Sciatic nerve (tissue), 2 donors: ENCODE results near the gene URB1. TPM values are rescaled to one million over a fixed set of nuclear protein-coding genes. Genes with fewer than 3 reads are reported as not detected.
"Not testable (repeated sequence)": the region's sequence is repeated elsewhere in the genome, so short reads cannot be mapped to it uniquely, and the experiment has no call there.

Source experiments
- ATAC-seq: fragments of 200-7000 bp; cut with Tn5 transposase; one replicate; pipeline ENCODE4 v1.9.1; 2020; ENCODE audit warnings: mild to moderate bottlenecking, moderate library complexity
- DNase-seq: peaks from one replicate; pipeline ENCODE4 v3.0.0-alpha.2; 2020; ENCODE audit warnings: low spot score
- intact Hi-C: fragments of 100-400 bp; cut with DNase I; formaldehyde crosslinking; loops from one replicate; pipeline ENCODE4 v1.14.2; 2022
- total RNA-seq: library from RNA; stranded (reverse); fragmentation: NEBNext Ultra II Directional; extraction: Animal tissue kit (Norgen Biotek cat#: 25700); gene quantifications from one replicate; pipeline ENCODE4 v1.2.1, GENCODE V29; 2021
- donor health status: DM: no; HTN: no; CAD: no.
- donor health status: DM: no; HTN: no; CAD: no.

The URB1 gene, protein sequence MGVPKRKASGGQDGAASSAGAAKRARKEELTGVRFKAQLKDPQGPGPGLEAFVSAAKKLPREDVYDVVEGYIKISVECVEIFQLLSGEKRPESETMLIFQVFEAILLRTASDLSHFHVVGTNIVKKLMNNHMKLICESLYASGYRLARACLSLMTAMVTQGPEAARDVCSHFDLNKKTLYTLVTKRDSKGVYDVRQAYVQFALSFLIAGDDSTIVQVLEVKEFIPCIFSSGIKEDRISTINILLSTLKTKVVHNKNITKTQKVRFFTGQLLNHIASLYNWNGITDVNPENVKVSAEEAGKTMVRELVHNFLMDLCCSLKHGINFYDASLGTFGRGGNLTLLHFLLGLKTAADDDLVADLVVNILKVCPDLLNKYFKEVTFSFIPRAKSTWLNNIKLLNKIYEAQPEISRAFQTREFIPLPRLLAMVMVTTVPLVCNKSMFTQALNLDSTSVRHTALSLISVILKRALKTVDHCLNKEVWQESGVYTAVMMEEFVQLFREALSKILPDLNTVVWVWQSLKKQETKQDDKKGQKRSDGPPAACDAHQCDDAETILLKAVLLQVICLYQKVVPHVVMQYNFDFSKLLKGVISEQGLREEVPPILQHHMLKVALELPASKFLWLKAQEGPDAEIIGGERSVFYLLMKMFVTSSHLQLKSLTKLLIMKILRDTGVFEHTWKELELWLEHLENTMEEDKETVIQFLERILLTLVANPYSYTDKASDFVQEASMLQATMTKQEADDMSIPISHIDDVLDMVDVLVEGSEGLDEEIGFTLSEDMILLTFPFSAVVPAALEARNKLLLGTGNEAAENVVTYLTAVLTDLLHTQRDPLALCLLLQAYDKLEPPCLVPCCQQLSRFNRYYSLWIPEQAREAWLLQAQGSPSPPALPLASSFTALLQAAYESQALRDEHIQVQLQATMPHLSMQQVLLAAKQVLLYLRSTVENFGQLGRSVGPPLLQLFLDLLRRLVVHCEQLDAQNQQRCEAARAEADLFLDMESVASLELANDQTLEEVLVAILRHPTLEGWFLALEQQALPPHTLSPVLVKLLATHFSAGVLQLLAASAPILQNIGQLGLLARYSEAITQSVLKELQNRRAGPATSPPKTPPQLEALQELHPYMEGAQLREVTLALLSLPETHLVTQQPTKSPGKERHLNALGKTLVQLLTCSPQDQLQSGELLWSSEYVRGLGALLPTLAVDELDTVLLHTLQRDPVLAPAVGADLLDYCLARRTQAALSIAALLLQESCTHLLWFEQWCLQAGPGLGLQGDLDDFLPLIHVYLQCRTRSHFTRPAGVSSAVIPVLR (N-terminal part only)
- 30.4 TPM for total RNA-seq

DNA sequence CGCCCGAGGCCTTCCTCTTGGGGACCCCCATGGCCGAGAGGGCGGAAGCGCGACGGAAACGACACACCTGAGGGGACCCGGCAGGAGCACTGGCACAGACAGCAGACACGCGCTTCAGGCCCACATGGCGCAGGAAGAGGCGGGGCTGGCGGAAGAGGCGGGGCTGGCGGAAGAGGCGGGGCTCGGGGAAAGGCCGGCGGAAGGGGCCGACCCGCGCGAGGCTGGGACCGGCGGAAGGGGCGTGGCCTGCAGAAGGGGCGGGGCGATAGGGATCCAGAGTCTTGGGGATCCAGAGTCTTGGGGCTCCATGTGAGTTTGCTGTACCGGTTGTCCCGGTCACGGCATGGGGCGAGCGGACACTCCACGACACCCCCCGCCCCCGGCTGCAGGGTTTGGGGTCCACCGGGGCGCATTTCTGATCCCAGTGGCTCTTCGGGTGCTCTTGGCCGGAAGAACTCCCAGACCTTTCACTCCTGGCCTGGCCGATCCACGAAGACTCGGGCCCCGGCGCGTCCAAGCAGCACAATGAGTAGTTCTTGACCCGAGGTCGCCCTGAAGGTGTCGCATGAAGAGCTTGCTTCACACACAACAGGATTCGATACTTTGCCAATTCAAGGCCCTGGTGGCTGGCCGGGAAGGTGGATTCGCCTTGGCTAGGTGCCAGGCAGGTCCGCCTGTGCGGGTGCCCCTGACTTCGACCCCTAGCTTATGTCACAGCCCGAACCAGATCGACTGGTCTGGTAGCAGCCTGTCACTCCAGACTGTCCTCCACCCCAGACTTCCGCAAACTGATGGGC lies at the start of gene URB1:
TSS of gene URB1 (minus strand) at position 133 of the 797 bp plus-strand sequence. CDS start at position 31, 102 bp downstream.
- intact Hi-C loops: no loop called here

DNA sequence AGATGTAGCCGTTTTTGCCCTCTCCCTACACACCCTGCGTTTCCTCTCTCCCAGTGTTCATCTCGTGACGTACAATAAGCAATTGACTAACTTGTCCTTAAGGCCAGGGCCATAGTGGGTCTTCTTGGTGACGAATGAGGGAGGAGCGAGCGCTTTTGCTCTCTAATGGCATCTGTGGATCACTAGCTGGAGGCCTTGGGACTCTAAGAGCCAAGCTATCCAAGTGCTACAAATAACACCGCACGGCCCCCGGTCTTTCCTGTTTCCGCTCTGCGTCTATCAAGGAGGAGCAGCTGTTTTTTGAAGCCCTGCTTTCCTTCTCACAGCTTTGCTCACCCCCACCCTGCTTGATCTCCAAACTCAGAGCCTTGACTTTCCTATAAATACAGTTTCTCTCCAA lies 44.9 kb upstream of the URB1 start:
- intact Hi-C loops: no loop called here
- no peak for DNase-seq
- ATAC-seq: no peak

More for the DNA sequence above, at the start of gene URB1:
- DNase-seq: peak; percentile 98
- ATAC-seq: peak; percentile 99

DNA sequence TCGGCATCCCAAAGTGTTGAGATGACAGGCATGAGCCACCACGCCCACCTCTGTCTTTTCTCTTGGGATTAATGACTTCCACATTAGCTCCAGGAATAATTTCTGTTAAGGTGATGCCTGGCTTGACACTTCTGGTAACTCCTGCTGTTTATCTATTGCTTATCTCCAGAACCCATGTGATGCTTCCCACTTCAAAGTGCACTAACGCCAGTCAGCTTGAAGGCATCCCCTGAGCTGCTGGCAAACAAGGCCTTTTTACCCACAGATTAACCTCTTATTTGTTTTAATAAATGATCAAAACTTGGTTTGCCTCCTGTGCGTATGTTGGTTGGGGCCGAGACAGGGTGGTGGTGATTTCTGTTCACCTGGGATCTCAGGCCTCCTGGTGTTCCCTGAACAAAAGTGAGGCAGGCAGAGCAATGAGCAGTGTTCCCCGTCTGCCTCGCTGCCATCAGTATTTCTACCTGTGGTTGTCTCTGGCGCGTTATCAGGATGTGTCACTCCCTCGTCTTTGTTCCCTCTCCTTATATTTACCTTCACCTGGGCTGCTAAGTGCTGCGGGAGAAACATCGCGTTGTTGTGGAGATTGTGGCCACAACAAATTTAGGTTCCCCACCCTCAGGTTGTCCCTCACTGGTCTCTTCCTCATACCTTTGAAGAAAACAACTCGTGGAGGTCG lies 40.3 kb upstream of the URB1 start:
- DNase-seq, ATAC-seq, intact Hi-C loops: not testable (repeated sequence)

DNA sequence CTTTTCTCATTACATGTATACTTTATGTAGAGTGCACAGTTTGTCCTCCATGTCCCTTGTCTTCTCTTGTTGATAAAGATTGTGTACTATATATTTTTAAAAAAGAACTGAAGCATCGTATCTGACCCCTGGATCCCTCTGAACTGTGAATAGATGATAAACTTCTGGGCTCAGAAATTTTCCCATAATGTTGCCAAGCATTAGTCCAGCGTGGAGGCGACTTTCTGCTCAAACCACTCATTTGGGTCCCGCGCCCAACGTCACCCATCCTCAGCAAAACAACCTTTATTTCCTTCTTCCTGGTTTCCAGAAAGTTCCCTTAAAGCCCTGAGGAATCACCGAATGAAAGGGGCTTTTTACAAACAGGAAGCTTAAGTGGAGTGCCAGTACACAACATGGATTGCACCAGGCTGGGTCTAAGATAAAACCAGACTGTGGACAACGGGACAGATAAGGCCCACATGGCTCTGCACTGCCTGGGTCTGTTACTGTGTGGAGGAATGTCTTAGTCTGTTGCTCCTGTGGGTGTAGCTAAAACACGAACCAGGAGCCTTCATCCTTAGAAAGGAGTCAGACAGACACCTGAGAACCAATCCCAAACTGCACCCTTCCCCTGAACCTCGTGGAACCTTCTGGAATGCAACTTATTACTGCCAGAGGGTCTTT lies 35.3 kb upstream of the URB1 start:
- intact Hi-C loops: no loop called here
- ATAC-seq (no peak), DNase-seq (no peak)

DNA sequence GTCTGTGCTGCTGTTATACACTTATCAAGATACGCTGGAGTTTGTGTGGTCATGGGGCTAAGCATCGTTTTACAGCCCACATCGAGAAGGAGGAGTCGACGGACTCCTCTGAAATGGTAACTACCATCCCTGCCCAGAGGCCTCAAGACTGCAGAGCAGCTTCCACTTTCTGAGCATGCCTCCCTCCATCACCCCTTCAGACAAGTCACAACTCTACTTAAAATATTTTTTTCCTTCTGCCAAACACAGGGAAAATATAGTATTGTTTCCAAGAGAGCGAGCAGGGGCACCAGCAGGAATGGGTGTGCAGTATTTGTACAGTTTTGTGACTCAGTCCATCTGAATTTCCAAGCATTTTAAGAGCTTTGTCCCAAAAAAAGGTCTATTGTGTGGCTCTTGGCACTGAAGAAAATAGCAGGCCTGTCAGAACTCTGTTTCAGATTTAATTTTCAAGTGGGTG lies 33.8 kb upstream of the URB1 start:
- ATAC-seq: peak; percentile 75
- no peak for DNase-seq
- intact Hi-C loops: no loop called here

DNA sequence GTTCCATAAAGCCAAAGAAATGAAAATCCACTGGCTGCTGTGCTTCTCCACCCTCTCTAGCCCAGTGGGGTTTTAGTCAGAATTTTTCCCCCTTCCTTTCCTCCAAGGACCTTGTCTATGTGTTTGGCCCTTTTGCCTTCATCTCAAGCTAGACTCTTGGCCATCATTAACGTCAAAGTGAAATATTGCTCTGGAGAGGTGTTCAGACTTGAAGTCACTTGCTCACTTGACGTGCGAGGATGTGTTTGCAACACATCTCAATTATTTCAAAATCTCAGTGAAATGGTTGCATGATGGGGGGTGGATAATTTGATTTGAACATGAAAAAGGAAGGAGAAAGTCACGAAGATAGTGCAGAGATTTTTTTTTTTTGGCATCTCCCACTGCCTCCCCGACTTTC lies 33.3 kb upstream of the URB1 start:
- ATAC-seq (no peak), DNase-seq (no peak)
- intact Hi-C loops: no loop called here

DNA sequence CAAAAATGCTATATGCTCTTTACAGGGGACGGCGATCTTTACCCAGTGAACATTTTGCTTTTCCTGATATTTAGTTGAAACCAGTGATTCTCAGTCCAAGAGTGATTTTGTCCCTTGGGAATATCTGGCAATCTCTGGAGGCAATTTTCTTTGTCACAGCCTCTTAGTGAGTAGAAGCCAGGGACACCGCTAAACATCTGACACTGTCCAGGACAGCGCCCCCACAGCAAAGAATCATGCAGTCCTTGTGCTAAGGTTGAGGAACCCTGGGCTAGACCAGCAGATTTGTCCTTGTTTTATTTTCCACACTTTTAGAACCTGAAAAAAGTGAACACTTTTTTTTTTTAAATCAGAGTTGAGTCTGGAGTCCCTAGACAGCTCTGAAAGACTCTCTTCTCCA lies 32.8 kb upstream of the URB1 start:
- no peak for DNase-seq
- ATAC-seq: peak; percentile 45
- intact Hi-C loops: no loop called here

DNA sequence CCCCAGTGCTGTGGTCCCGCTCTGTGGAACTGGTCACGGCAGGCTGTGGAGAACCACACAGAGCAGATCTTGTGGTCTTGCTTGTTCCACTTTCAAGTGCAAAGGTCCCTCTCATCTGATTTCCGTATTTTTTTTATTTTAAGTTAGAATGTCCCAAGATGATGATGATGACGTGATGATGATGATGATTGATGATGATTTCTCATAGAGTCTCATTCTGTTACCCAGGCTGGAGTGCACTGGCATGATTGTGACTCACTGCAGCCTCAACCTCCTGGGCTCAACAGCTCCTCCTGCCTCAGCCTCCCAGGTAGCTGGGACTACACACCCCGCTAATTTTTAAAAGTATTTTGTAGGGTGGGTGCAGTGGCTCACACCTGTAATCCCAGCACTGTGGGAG lies 31.9 kb upstream of the URB1 start:
- ATAC-seq (no peak), DNase-seq (no peak)
- intact Hi-C loops: no loop called here

DNA sequence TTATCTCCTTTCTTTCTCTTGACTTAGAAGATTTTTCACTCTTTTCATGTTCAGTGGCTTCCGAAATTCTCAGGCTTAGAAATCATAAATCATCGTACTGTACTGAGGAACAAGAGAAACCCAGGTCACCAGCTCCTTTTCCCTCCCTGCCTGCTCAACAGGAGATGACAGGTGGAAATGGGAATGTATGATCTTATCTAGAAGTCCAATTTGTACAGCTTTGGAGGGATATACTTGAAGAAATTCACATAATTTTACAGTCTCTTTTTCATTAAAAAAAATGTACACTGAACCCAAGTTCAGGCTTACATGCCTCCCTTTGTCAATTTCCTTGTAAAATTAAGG lies 31.4 kb upstream of the URB1 start:
- ATAC-seq (no peak), DNase-seq (no peak)
- intact Hi-C loops: no loop called here

DNA sequence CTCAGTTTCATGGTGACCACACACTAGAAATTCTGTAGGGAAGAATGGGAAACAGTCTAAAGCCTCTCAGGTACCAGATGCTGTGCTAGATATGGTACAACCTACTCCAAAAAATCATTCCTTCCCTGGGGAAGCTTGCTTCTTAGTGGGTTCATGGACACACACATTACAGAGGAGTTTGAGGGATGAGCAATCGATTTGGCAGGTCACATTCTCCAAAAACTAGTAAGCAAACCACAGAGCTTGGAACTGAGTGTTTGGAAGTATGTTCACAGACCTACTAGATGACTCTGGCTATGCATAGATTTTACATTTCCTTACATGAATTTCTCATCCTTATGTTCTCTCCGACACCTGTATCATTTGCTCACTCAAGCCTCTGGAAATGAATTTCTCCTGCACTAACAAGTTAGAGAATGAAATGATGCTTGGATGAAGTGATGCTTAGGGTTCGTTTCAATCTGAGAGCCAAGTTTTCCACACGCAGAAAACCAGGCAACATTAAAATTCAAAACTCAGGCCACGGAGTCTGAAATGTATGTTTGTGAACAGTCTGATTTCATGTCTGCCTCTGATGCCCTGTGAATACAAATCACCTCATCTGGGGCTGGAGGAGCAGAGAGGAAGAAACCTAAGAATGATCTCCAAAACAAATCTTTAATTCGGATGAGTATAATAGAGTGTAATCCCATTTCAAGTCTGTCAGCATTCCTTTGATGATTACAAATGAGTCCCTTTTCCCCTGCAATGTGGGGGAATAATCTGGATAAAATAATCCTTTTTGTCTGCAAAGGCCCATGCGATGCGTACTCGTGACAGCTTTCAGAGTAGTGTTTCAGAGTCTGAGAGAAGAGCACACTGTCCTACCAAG lies 30.7 kb upstream of the URB1 start:
- intact Hi-C loops: no loop called here
- ATAC-seq (no peak), DNase-seq (no peak)

DNA sequence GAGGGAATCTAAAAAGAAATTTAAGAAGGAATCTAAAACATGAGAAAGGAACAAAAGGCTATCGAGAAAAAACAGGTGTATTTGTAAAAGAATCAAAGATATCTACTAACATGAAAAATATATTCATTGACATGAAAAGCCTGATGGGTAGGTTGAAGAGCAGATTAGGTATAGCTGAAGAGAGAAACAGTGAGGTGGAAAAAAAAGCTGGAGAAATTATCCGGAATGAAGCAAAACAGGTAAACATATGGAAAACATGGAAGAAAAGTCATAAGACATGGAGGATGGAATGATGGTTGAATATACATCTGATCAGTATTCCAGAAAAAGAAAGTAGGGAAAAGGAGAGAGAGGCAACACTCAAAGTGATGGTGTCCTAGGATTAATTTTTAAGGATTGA lies 29.3 kb upstream of the URB1 start:
- no peak for DNase-seq
- intact Hi-C loops: no loop called here
- ATAC-seq: no peak

DNA sequence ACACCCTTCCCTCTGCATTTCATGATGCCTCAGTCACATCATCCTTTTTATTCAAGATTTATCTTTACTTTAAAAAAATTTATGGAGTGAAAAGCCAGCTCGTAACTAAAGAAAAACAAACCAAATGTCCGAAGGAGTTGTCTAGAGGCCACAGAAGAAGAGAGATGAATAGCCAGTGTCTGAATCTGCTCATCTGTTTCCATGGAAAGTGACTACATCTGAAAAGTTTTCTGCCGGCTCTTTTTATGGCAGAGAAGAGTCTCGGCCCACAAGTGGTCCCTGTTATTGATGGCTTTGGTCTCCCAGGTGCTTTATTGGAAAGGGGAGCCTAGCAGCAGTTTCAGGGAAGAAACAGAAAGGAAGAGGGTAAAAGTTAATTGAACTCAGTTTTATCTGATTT lies 25.3 kb upstream of the URB1 start:
- ATAC-seq (no peak), DNase-seq (no peak)
- intact Hi-C loops: no loop called here

DNA sequence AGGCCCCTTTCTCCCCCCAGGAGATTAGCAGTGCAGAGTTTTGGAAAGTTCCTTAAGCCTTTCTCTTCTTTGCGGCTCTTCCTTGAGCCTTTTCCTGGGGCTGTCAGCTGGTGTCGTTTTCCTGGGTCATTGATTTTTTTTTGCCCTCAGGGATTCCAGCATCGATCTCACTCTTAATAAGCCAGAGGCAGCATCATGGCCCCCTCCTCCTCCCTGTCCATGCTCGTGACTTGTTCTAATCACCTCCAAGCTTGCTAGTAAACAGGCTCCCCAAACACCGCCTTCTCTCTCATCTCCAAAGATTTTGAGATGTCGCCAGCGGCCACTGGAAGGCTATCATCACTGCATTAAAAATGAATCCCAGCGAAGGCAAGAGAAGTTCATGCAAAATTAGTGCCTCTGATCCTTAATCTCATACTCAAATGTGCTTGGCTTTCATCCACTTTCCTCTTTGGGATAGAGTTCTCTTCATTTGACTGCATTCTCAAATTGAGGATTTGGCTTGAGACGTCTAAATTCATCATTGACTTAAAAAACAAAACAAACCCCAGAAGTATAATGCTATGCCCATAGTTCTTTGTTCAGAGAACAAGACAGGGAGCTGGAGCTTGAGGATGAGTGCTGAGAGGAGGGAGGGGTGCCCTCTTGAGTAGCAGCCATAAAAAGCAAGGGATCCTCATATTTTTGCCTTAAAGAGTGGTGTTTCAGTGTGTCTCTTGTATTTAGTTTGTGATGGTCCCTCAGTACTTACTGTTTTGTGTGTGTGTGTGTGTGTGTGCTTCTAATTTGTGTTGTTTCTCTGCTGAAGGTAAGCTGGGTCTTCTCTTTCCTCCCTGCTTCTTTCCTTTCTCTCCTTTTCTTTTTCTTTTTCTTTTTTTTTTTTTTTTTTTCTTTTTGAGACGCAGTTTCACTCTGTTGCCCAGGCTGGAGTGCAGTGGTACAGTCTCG lies 22.9 kb upstream of the URB1 start:
- ATAC-seq (no peak), DNase-seq (no peak)
- intact Hi-C loops: no loop called here

DNA sequence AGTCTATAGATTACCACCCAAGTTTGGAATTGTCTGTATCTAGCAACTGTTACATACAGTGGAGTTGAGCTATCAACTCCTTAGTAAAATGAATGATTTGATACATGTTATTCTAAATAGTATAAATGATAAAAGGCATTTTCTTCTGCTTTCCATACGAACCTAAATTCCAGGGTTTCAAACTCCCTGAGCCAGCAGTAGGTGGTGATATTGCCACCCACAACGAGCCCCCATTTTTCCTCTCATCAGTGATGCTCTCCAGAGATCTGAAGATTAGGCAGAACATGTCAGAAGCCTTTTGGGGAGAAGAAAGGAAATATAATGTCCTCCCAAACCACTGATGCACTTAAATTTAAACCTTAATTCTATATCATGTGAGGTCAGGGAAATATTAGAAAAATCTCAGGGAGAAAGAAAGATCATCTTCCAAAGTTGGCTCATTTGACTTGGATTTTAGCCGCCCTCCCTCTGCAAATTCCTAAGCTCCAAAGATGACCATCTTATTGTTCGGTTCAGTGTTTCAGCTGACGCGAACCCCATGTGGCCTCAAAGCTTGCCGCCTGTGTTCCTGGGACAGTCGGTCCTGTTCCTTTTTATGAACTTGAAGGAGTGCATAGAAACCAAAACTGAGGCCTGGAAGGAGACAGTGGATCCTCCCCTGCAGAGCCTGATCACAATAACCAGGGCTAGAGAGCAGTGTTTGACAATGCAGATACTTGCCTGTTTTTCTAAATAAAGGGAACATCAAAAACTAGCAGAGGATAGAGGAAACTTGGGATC lies 22.0 kb upstream of the URB1 start:
- ATAC-seq (no peak), DNase-seq (no peak)
- intact Hi-C loops: no loop called here
